Measurements from ENCODE around the gene THAP2.

Gene THAP2

DNA sequence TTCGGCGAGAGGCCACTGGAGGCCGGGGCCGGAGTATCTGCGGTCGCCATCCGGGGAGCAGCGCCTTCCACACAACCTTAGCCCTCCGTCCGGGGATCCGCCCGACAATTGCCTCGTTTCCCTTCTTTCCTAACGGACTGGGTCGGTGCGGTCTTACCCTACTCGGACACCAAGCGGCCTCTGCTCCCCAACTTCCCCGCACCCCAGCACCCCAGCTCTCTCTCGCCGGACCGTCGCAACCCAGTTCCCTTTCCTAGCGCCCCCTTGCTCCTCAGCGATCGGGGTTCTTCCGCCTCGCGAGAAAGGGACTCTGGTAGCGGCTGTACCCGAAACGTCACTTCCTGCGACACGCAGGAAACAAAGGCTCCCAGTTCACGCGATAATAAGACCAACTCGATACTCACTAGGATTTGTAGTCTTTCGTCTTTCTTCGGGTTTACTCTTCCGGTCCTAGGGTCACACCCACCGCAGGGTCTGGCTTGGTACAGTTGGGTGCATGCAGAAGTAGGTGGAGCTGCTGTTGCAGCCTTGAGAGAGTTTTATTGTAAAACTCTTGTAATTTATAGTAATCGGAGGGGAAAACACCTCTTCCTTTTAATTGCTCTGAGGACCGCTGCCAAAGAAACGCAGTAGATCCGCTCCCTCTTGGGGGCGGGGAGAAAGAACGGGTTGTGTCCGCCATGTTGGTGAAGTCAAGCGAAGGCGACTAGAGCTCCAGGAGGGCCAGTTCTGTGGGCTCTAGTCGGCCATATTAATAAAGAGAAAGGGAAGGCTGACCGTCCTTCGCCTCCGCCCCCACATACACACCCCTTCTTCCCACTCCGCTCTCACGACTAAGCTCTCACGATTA lies at the start of gene THAP2, which contains the start of gene ZFC3H1:
Gene THAP2, plus strand, starts transcription at position 741 of the 850 bp plus-strand sequence. CDS start 209 bp downstream, outside the sequence.
Gene ZFC3H1, minus strand, starts transcription at position 288 of the 850 bp plus-strand sequence. Its CDS starts 238 bp downstream, at position 50.
- DNase-seq, result peak; percentile 100

- no peak for DNase-seq
Observed at GRCh38 chr12:71621938-71622337, 42.2 kb upstream of the THAP2 start.

- DNase-seq, result no peak
Observed at GRCh38 chr12:71625476-71625875, 38.6 kb upstream of the THAP2 start.

DNA sequence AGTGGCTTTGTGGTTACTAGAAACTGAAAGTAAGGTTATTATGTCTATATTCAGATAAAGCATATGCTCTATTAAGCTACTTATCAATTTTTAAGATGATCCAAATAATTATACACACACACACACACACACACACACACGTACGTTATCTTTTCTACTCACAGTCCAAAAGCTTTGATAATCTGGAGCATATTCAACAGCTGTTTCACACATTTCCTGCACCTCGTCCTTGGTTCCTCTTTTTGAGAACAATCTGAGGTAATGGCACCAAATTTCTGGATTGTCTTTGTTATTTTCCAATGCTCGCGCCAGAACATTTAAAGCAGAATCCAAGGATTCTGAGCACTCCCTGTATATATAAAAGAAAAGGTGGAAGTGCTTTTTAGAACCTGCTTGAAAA lies 38.0 kb upstream of the THAP2 start:
- no peak for DNase-seq

GRCh38 chr12:71626768-71627167 lies 37.3 kb upstream of the THAP2 start:
- peak; percentile 26 for DNase-seq

DNA sequence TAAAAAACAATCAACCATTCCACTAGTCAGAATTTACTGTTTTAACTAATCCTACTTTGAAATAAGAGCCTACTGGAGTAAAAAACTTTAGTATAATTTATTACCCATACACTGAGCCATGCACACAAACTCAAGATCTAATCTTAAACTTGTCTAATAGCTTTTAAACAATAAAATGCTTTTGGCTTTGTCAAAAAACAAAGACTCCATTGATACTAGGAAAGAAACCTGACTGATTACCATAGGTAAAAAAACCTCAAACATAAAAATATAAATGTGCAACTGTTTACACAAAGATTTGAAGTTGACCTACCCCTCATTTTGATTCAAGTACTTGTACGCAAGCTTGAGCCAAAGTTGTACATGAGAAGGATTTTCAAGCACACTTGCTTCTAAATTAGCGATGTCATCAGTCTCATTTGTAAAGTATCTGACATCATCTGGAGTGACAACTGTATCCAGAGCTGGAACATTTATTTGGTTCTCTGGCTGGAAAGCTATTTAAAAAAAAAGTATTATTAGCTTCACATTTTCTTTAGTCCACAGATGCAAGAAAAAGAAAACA lies 36.6 kb upstream of the THAP2 start:
- DNase-seq, result no peak

DNA sequence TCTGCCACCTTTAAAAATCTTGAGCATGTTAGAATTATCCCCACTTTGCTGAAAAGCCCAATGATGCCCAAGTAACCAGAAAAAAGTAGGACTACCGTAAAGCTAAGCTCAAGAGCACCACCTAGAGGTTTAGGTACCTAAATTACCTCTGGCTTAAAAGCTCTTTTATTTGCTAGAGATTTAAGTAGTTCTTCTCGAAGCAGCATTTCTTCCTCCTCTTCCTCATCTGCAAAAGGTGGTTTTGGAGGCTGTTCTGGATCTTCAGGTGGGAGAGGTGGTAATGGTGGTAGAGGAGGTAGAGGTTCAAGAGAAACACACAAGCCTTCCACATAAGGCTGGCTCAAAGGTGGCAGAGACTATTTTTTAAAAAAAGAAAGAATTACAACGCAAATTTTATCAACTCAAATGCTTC lies 27.4 kb upstream of the THAP2 start:
- DNase-seq, result peak; percentile 67

- DNase-seq, result no peak
Observed at GRCh38 chr12:71638499-71638898, 25.6 kb upstream of the THAP2 start.

DNA sequence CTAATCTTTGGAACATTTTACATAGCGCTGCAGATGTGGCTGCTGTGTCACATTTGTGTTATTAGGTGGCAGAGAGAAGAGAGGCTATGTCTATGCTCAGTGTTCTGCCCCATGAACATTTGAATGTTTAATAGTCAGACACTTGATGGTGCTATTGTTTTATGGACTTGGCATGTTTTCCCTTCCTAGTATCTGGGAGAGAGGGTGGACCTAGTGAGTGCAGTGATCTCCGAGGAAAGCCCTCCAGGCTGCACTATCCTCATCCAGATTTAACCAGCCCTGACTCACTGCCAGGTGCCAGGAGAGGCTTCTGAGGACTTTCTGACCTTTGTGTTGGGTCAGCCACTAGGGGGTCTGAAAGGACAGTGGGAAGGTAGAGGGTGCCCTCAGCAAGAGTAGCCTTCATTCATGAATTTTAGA lies 24.8 kb upstream of the THAP2 start:
- no peak for DNase-seq

DNA sequence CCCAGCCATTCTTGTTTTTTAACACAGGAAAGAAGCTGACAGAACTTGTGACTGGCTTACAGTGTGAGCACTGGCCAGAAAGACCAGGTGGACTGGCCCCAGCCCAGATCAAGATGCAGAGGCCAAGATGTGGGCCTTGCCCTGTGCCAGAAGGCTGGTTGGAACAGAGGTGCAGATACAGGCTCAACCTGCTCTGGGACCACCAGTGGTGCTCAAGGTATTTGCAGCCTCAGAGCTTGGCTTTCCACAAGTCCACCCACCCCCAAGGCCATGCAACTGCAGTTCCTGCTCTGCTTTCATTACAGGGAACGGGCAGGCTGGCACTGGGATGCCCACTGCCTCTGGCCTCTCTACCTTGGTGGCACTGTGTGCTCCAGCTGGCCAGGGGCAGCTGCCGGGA lies 23.8 kb upstream of the THAP2 start:
- DNase-seq, result no peak

- no peak for DNase-seq
Observed at GRCh38 chr12:71641390-71641789, 22.7 kb upstream of the THAP2 start.

- no peak for DNase-seq
Observed at GRCh38 chr12:71642264-71642663, 21.8 kb upstream of the THAP2 start.

DNA sequence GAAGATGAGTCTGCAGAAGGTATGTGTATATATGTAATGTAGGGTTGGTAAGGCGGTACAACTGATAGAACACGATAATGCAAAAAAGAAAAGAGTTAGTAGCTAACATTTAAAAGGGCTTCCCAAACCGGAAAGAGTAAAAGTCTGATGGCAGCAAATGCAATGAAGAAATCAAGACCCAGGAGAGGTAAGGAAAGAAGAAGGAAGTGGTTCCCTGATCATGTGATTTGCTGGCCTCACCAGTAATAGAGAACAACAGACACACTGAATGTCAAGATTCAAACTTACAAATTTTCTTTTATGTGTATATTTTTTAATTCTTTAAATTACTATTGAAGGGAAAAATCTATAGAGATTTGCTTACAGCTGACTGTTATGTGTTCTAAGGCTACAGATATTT lies 18.8 kb upstream of the THAP2 start:
- no peak for DNase-seq

DNA sequence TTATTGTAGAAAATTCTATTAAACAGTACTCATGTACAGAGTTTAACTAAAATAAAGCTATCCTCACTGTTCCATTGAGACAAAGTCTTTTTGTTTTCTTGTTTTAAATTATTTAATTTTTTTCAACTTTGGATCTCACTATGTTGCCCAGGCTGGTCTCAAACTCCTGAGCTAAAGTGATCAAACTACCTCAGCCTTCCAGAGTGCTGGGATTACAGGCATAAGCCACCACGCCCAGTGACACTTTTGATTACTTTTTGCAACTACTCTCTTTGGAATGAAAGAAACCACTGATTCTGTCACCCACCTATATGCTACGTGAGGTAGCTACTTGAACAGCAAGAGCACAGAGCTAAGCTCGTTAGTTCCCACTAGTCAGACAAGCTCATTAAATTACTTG lies 17.6 kb upstream of the THAP2 start:
- DNase-seq, result no peak

GRCh38 chr12:71648537-71648936 lies 15.6 kb upstream of the THAP2 start:
- DNase-seq, result no peak

DNA sequence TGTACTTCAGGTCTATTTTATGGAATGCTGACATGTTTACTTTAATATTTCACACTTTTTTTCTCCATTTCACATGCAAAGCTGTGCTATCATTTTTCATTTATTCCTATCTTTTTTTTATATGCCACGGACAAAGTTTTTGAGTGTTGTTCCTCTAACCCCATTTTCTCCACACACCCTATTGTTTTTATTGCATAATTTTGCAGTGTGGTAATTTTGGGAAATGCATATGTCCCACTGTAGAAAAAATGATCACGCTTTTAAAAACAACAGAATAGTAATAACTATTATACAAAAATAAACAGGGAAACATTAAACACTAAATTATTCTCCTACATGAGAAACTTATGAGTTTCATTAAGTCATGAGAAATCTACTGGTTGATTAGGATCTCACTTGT lies 14.7 kb upstream of the THAP2 start:
- DNase-seq, result no peak

GRCh38 chr12:71652656-71653055 lies 11.4 kb upstream of the THAP2 start:
- peak; percentile 36 for DNase-seq

DNA sequence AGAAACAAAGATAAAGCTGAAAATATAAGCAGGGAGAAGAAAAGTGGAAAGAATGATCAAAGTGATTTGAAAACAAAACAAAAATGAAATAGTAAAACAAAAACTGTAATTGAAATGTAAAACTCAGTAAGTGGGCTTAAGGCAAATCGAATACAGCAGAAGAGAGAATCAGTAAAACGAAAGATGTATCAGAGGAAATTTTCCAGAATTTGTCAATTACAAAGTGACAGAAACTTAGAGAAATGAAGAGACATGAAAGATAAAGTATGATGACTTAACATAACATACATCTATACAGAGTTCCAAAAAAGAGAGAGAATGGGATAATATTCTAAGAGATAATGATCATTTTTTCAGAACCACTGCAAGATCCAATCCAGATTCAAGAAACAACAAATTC lies 11.0 kb upstream of the THAP2 start:
- no peak for DNase-seq

GRCh38 chr12:71654200-71654599 lies 9.9 kb upstream of the THAP2 start:
- no peak for DNase-seq

- DNase-seq, result no peak
Observed at GRCh38 chr12:71655495-71655894, 8.6 kb upstream of the THAP2 start.

DNA sequence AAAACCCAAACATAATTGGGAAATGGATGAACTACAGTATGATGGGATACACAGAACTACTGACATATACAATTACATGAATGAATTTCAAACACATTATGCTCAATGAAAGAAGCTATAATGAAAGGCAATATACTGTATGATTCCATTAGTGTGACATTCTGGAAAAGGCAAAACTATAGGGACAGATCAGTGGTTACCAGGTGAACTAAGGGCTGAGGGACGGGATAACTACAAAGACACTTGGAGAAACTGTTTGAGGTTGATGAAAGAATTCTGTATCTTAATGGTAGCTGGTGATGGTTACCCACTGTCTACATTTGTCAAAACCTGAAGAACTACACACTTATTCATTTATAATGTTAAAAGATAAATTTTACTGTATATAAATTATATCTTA lies 8.2 kb upstream of the THAP2 start:
- no peak for DNase-seq

GRCh38 chr12:71656740-71657139 lies 7.4 kb upstream of the THAP2 start:
- no peak for DNase-seq

DNA sequence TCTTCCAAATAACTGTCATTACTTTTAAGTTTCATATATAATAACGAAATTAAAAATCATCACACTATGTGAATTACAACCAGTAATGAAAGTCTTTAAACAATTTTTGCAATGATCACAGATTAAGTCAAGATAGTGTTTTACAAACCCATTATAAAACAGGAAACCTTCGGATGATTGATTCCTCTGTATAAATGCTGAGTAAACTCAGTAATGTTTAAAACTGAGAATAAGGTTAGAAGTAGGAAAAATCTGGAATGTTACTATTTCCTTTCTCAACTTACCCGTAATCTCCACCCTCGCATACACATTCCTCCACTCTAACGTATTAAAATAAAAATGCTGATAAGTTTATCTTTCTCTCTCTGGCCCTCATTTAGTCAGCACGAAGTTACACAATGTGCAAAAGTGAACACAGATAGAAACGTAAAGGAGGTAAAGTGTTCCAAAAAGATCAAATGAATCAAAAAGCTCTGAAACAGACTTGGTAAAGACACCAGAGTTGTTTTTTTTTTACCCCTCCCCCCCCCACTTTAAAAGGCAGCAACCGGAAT lies 2.0 kb upstream of the THAP2 start:
- DNase-seq, result peak; percentile 41
